ENCODE measurements around the gene USB1. TPM values are rescaled to one million over a fixed set of nuclear protein-coding genes. Genes with fewer than 3 reads are reported as not detected.

The USB1 gene
- total RNA-seq, 3 donors from 2014 or later, result 14.5 to 37.0 (median 26.4) TPM

DNA sequence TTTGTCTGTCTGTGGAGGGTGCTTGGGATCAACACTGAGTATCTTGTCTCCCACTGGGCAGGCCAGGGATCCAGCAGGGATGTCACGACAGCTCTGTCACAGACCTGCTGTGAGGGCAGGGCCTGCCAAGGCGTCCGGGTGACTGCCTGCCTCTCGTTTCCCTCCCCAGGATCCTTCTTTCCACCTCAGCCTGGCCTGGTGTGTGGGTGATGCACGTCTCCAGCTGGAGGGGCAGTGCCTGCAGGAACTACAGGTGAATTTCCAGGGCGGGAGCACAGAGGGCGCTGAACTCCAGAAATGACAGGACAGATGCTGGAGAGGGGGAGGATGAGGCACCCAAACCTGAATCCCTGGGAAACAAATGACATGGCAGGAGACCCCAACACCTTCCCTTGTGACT is 17.6 kb downstream of the USB1 start:
- Histone ChIP-seq H3K9me3 (no peaks in the 10 kb centered on the region), H3K27me3 (no peaks in the 10 kb centered on the region), H3K36me3 (no peaks in the 10 kb centered on the region), H3K27ac (no peak overlapping the region), H3K4me3 (no peak overlapping the region), H3K4me1 (peaks cover 3 to 6% of the 10 kb centered on the region in 2 donors)
- intact Hi-C loops (cut with DNase I; ENCODE audit: low total_unique reads), result no loop called here
- TF ChIP-seq CTCF (IDR thresholded peaks at IDR 0.05) (no peak), POLR2A (IDR thresholded peaks at IDR 0.05) (no peak), POLR2AphosphoS5 (IDR thresholded peaks at IDR 0.05) (no peak)
- no peak for DNase-seq (ENCODE audit: low spot score in 2 of 2)

DNA sequence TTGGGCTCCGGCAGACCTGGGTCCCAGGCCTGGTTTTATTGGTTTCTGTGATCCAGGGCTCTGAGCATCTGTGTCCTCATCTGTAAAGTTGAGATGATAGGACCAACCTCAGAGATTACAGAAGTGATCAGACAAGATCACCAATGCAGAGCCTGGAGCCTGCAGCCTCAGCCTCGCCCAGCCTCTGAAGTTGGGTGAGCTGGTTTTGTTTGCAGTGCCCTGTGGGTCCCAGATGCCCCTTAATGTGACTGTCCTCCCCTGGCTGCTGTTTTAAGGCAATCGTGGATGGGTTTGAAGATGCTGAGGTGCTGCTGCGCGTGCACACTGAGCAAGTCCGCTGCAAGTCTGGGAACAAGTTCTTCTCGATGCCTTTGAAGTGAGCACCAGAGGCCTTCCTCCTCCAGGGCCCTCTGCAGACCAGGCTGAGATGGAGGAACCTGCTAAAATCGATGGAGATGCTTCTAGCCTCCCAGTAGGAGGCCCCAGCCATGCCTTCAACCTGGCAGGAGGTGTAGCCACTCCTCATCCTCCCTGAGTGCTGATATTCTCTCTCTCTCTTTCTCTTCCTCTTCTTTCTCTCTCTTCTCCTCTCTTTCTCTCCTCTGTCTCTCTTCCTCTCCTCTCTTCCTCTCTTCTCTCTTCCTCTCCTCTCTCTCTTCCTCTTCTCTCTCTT is 18.8 kb downstream of the USB1 start:
- intact Hi-C loops (cut with DNase I; ENCODE audit: low total_unique reads), result no loop called here
- TF ChIP-seq POLR2AphosphoS5 (IDR thresholded peaks at IDR 0.05), result no peak
- no peak for TF ChIP-seq CTCF (IDR thresholded peaks at IDR 0.05)
- TF ChIP-seq POLR2A (IDR thresholded peaks at IDR 0.05), result no peak
- H3K36me3 ChIP-seq, result no peaks in the 10 kb centered on the region

GRCh38 chr16:58020628-58021521 is 19.7 kb downstream of the USB1 start:
- Histone ChIP-seq H3K27me3 (no peaks in the 10 kb centered on the region), H3K9me3 (no peaks in the 10 kb centered on the region), H3K36me3 (no peaks in the 10 kb centered on the region), H3K4me1 (peaks cover 5 to 6% of the 10 kb centered on the region in 2 donors), H3K27ac (no peak overlapping the region), H3K4me3 (no peak overlapping the region)
- intact Hi-C loops (cut with DNase I; ENCODE audit: low total_unique reads), result no loop called here
- no peak for TF ChIP-seq POLR2A (IDR thresholded peaks at IDR 0.05)
- TF ChIP-seq POLR2AphosphoS5 (IDR thresholded peaks at IDR 0.05), result no peak
- peak; percentile 34 to 75 (median 68) for TF ChIP-seq CTCF (IDR thresholded peaks at IDR 0.05)
- DNase-seq (ENCODE audit: low spot score in 2 of 2), result no peak

More for the DNA sequence above, 18.8 kb downstream of the USB1 start:
- H3K27ac ChIP-seq, result no peak overlapping the region
- no peaks in the 10 kb centered on the region for H3K27me3 ChIP-seq
- peaks cover 4 to 6% of the 10 kb centered on the region in 2 donors for H3K4me1 ChIP-seq
- H3K9me3 ChIP-seq, result no peaks in the 10 kb centered on the region
- DNase-seq (ENCODE audit: low spot score in 2 of 2), result no peak
- no peak overlapping the region for H3K4me3 ChIP-seq

GRCh38 chr16:58021661-58022551 is 20.7 kb downstream of the USB1 start:
- Histone ChIP-seq H3K27me3 (no peaks in the 10 kb centered on the region), H3K9me3 (no peaks in the 10 kb centered on the region), H3K27ac (no peak overlapping the region), H3K36me3 (no peaks in the 10 kb centered on the region), H3K4me3 (no peak overlapping the region), H3K4me1 (peaks cover 6 to 9% of the 10 kb centered on the region in 2 donors)
- TF ChIP-seq POLR2AphosphoS5 (IDR thresholded peaks at IDR 0.05) (no peak), CTCF (IDR thresholded peaks at IDR 0.05) (no peak), POLR2A (IDR thresholded peaks at IDR 0.05) (no peak)
- intact Hi-C loops (cut with DNase I; ENCODE audit: low total_unique reads), result no loop called here
- DNase-seq (ENCODE audit: low spot score in 2 of 2), result no peak

Measured in breast epithelium (tissue), 4 donors.